T-helper 2 cell treated with Interferon-gamma antibody and Interleukin-4, amounts not matched to agents 100 ng/mL and 5 ng/mL, for 36 hours (primary cell): ENCODE measurements around the gene SLC27A3. TPM values are rescaled to one million over a fixed set of nuclear protein-coding genes. Genes with fewer than 3 reads are reported as not detected.

Experiments
- intact Hi-C: fragments of 100-400 bp; cut with micrococcal nuclease; formaldehyde crosslinking; loops from one replicate; pipeline ENCODE4 v1.15.1; 2023
- total RNA-seq: library from RNA; stranded (reverse); gene quantifications from 2 replicates; pipeline ENCODE4 v1.2.3, GENCODE V29; 2022

Gene SLC27A3
- total RNA-seq, 1 donor from 2014 or later = 22.4 TPM

DNA sequence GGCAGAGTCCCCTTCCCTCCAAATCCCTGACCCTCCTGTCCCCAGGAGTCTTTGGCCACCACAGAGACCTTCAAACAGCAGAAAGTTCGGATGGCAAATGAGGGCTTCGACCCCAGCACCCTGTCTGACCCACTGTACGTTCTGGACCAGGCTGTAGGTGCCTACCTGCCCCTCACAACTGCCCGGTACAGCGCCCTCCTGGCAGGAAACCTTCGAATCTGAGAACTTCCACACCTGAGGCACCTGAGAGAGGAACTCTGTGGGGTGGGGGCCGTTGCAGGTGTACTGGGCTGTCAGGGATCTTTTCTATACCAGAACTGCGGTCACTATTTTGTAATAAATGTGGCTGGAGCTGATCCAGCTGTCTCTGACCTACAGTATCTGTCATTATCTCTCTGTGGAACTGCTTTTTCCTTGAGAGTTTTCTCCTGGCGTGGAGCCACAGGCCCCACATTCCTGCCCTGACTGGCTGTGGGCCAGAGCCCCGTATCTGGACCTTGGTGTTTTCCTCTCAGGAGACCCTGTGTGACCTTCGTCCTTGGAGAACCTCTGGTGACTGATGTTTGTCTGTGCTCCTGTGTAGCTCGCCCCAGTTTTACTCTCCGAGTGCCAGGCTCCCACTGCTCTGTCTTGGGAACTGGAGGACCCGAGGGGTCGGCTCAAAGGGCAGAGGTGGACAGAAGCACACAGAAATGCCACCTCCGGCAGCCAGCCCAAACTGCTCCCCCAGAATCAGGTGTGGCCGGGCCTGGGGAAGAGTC lies 4.8 kb downstream of the SLC27A3 start:
- intact Hi-C loops = loop anchor here (5.0 to 10.0 kb wide), 4 partner anchors 53 to 212 kb away; partner anchors contain the start of genes GATAD2B, ILF2, INTS3 and NPR1

- intact Hi-C loops = loop anchor here (5.0 kb wide), 3 partner anchors 53 to 212 kb away; partner anchors contain the start of genes GATAD2B, INTS3 and RPS27
Measured at GRCh38 chr1:153780551-153780950, 5.3 kb downstream of the SLC27A3 start.

GRCh38 chr1:153782648-153783047 lies 7.4 kb downstream of the SLC27A3 start:
- intact Hi-C loops = loop anchor here (1.0 to 5.0 kb wide), 4 partner anchors 55 to 210 kb away; partner anchors contain the start of genes CRTC2, GATAD2B, INTS3 and RPS27

DNA sequence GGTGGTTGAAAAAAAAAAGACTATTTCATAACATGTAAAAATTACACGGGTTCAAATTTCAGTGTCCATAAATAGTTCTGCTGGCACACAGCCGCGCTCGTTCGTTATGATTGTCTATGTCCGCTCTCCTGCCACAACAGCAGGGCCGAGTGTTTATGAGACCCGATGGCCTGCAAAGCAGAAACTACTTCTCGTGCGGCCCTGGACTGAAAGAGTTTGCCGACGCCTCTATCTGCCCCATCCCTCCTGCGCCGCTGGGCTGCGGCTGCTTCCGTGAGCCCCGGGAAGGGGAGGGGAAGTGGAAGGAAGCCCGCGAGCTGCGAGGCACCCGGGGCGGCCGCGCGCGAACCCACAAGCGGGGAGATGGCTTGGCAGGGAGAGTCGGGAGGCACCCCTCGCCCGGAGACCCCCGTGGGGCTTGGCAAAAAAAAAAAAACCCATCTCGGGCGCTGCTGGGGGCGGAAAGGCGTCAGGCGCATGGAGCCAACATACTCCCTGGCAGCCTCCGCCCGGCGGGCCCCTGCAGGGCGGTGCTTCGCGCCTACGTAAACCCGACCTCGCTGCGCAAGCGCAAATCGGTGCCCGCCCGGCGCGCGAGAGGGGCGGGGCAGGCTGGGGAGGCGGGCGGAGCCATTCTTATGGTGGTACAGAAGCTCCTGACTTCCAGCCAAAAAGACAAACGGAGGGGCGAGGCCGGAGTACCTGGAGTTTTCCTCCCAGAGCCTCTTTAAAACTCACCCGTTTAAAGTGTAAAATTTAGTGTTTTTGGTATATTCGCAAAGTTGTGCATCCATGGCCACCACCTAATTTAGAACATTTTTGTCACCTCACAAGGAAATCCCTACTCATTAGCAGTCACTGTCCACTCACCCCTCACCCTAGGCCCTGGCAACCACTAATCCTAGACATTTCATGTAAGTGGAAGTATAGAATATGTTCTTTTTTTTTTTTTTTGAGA lies 8.3 kb downstream of the SLC27A3 start:
- intact Hi-C loops = loop anchor here (1.0 to 5.0 kb wide), 4 partner anchors 56 to 209 kb away; partner anchors contain the start of genes CRTC2, GATAD2B, INTS3 and RPS27

DNA sequence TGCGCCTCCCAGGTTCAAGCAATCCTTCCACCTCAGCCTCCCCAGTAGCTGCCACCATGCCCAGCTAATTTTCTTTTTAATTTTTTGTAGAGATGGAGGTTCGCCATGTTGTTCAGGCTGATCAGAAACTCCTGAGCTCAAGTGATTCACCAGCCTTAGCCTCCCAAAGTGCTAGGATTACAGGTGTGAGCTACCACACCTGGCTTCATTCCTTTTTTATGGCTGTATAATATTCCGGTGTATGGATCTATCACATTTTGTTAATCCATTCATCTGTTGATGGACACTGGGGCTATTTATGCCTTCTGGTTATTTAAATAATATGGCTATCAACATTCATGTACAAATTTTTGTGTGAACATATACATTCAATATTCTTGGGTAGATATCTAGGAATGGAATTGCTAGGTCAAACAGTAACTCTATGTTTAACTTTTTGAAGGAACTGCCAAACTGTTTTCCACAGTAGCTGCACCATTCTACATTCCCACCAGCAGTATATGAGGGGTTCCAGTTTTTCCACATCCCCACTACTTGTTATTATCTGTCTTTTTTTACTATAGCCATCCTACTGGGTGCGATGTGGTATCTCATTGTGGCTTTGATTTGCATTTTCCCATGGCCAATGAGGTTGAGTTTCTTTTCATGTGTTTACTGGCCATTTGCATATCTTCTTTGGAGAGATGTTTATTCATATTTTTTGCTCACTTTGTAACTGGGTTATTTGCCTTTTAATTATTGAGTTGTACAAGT lies 11.0 kb downstream of the SLC27A3 start:
- intact Hi-C loops = no loop called here

DNA sequence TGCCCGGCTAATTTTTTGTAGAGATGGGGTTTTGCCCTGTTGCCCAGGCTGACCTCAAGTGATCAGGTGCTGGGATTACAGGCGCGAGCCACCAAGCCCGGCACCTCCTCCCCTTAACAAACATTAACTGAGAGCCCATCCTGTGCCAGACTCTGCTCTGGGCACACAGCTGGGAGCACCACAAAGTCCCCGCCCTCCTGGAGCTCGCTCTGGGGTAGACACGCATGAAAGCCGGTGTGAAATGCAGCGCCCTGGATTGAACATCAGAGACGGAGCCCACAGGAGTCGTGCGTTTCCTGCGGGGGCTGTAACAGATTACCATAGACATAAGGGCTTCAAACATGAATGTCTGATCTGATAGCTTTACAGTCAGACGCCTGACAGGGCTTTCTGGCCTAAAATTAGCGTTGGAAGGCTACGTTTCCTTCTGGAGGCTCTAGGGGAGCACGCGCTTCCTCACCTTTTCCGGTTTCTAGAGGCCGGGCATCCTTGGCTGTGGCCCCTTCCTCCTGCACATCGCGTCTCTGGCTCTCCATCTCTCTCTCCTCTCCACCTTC lies 14.3 kb downstream of the SLC27A3 start:
- intact Hi-C loops = no loop called here

- intact Hi-C loops = no loop called here
Measured at GRCh38 chr1:153790313-153790965, 15.2 kb downstream of the SLC27A3 start.

- intact Hi-C loops = no loop called here
Measured at GRCh38 chr1:153790966-153791647, 15.9 kb downstream of the SLC27A3 start.

GRCh38 chr1:153791648-153792253 lies 16.5 kb downstream of the SLC27A3 start:
- intact Hi-C loops = no loop called here

- intact Hi-C loops = no loop called here
Measured at GRCh38 chr1:153792631-153793041, 17.4 kb downstream of the SLC27A3 start.

- intact Hi-C loops = no loop called here
Measured at GRCh38 chr1:153793261-153793972, 18.2 kb downstream of the SLC27A3 start.

- intact Hi-C loops = no loop called here
Measured at GRCh38 chr1:153793973-153794615, 18.9 kb downstream of the SLC27A3 start.

- intact Hi-C loops = loop anchor here (5.0 kb wide), 1 partner anchor 183 kb away; the partner anchor contains the start of gene JTB
Measured at GRCh38 chr1:153794624-153795329, 19.6 kb downstream of the SLC27A3 start.

DNA sequence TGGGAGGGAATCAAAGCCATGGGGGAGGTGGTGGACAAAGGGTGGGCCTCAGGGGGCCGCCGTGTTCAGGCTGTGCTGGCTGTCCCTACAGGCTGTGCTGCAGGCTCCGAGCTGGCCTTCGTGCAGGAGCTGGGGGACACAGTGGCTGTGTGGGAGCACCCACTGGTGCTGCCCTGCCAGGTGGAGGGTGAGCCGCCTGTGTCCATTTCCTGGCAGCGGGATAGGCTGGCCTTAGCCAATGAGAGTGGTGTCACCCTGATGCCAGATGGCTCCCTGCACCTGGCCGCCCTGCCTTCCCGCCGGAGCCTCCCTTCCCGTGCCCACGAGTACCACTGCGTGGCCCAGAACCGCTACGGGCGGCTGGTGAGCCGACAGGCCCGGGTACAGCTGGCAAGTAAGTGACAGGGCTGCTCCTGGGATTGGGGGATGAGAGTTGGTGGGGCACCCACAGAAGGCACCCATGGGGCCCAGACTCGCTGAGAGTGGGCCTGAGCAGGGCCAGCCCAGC lies 20.2 kb downstream of the SLC27A3 start:
- intact Hi-C loops = loop anchor here (5.0 kb wide), 1 partner anchor 182 kb away; the partner anchor contains the start of gene JTB

DNA sequence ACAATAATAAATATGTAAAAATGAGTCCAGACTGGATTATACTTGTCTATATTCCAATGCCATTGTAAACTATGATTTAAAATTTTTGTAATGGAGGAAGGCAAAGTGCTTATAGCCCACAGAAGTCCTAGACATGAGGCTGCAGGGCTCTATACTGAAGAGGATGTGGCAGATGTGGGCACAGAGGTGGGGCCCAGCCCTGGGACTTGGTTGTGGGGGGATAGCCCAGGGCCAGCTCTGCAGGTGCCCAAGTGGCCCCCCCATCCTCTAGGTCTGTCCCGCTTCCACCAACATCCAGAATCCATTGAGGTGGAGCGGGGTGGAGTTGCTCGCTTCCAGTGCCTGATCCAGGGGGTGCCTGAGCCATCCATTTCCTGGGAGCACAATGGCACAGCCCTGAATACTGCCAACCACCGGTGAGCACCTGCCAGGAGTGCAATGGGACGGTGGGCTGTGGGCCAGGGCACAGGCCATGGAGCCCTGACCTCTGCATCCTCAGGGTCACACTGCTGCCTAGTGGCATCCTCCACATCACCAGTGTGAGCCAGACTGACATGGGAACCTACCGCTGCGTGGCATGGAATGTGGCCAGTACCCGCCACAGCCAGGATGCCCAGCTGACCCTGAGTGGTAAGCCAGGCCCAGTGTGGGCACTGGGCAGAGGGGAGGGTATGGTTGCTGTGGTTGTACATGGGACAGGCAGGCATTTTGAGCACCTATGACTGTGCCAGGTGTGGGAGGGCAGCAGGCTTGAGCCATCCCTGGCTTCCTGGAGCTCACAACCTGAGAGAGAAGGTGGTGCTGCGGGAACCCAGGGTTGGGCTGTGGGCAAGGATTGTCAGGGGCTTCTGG lies 21.0 kb downstream of the SLC27A3 start:
- intact Hi-C loops = loop anchor here (2.0 to 5.0 kb wide), 2 partner anchors 127 to 181 kb away; partner anchors contain the start of genes GATAD2B and JTB
